ENCODE results near the gene ADARB2.

GRCh38 chr10:1452777-1453176, 284.5 kb downstream of the ADARB2 start:
- TF ChIP-seq CTCF (IDR thresholded peaks at IDR 0.05) (no peak), POLR2AphosphoS5 (IDR thresholded peaks at IDR 0.05) (no peak)

All from suprapubic skin (tissue), 3 donors.